Measurements from ENCODE around the gene CTSW.
A peak's percentile ranks its signal among the peaks of the same experiment; 100 is the strongest.
"Not testable (repeated sequence)": the region's sequence is repeated elsewhere in the genome, so short reads cannot be mapped to it uniquely, and the experiment has no call there.

CTSW gene, protein sequence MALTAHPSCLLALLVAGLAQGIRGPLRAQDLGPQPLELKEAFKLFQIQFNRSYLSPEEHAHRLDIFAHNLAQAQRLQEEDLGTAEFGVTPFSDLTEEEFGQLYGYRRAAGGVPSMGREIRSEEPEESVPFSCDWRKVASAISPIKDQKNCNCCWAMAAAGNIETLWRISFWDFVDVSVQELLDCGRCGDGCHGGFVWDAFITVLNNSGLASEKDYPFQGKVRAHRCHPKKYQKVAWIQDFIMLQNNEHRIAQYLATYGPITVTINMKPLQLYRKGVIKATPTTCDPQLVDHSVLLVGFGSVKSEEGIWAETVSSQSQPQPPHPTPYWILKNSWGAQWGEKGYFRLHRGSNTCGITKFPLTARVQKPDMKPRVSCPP

DNA sequence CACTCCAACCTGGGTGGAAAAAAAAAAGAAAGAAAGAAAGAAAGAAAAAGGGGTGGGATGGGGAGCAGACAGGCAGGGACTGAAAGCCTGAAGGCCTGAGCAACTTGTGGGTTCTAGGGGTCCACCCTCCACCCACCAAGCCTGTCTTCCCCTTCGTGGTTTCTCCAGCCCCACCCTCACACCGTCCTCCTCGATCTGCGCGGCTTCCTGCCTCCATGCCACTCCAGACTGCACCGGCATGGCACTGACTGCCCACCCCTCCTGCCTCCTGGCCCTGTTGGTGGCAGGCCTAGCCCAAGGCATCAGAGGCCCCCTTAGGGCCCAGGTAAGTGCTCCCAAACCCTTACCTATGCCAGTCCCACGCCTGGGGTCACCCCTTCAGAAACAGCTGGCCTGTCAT, at the start of gene CTSW:
Gene CTSW, plus strand, starts transcription at position 221 of the 400 bp plus-strand sequence. Its CDS starts 18 bp downstream, at position 239.
- DNase-seq: no peak

GRCh38 chr11:65832231-65832630, 47.4 kb upstream of the CTSW start:
- not testable (repeated sequence) for DNase-seq

DNA sequence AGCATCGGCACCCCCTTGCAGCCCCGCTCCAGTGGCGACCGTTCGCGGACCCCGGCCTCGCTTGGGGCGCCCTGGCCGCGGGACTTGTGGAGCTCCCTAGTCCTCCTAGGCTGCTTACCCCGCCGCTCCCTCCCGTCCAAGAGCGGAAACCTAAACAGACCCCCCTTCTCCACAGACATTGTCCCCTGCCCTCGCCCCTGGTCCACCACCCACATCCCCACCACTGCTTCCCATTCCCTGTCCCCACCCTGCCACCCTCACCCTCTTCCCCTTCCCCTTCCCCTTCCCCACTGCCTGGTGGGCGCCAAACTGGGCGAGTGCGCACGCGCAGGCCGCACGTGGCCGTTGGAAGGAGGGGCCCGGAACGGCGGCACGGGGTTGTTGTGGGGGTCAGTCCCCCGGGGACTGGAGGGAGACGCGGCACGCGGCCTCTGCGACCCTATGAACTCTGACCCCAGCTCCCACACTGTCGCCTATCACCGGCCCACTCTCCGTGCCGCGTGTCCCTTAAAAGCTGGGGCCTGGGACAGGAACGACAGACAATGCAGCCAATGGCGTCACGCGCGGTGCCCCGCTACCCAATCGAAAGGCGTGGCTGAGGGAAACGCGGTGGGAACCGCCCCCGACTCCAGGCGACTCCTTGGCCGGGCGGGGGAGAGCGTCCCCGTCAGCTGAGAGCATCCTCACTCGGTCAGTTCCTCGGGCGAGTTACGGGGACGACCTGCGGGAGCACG, 46.2 kb upstream of the CTSW start, which contains the start of gene SNX32:
Gene SNX32, plus strand, starts transcription at position 667 of the 734 bp plus-strand sequence. CDS start 103 bp downstream, outside the sequence.
- peak; percentile 79 for DNase-seq

GRCh38 chr11:65834202-65834601, 45.4 kb upstream of the CTSW start:
- no peak for DNase-seq

DNA sequence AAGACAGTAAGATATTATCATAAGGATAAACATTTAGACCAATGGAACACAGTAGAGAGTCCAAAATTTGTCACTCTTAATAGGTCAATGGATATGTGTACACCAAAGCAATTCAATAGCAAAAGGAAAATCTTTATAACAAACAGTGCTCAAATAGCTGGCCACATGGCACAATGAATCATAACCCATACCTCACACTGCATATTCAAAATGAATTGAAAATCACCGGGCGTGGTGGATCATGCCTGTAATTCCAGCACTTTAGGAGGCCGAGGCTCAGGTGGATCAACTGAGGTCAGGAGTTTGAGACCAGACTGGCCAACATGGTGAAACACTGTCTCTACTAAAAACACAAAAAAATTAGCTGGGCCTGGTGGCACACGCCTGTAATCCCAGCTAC, 37.5 kb upstream of the CTSW start:
- no peak for DNase-seq

- no peak for DNase-seq
Observed at GRCh38 chr11:65843811-65844210, 35.8 kb upstream of the CTSW start.

- DNase-seq: no peak
Observed at GRCh38 chr11:65844231-65844872, 35.3 kb upstream of the CTSW start.

- DNase-seq: no peak
Observed at GRCh38 chr11:65847746-65848145, 31.9 kb upstream of the CTSW start.

DNA sequence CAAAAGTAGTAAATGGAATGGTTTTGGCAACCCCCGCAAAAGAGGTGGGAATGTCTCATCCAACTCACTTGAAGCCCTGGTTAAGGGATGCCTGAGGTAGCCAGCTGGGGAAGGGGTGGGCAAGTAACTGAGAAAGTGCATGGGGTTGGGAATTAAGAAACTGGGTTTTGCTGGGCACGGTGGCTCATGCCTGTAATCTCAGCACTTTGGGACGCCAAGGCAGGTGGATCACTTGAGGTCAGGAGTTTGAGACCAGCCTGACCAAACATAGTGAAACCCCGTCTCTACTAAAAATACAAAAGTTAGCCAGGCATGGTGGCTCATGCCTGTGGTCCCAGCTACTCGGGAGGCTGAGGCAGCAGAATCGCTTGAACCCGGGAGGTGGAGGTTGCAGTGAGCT, 30.9 kb upstream of the CTSW start:
- DNase-seq: not testable (repeated sequence)

GRCh38 chr11:65849366-65849765, 30.3 kb upstream of the CTSW start:
- no peak for DNase-seq

DNA sequence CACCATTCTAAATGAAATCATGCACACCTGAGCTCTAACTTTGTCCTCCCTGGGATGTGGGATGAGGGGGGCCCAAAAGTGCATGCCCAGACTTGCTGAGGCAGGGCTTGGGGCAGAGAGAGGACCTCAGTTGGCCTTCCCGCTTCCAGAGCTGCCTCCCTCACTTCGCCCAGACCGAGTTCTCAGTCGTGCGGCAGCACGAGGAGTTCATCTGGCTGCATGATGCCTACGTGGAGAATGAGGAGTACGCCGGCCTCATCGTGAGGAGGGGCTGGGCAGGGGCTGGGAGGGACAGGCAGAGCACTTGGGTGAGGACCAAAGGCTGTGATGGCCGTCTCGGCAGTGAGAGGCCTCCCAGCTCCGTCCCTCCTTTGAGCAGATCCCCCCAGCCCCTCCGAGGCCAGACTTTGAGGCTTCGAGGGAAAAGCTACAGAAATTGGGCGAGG, 29.8 kb upstream of the CTSW start:
- DNase-seq: no peak

- DNase-seq: no peak
Observed at GRCh38 chr11:65850217-65851082, 29.2 kb upstream of the CTSW start.

DNA sequence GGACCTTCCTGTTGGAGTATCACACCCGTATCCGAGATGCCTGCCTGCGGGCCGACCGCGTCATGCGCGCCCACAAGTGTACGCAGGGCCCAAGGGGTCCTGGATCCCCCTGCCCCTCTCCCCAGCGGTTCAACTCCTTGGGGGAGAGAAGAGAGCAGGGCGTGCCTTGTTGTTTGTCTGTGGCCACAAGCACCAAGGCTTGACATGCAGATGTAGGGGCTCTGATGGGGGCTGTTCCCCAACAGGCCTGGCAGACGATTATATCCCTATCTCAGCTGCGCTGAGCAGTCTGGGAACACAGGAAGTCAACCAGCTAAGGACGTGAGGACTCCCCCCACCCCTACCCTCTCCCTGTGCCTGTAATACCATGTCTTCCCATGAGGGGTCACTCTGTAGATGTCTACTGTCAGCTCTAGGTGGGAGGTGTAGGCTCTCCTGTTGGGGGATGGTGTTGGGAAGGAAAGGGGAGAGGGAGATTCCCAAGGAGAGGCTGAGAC, 28.5 kb upstream of the CTSW start:
- DNase-seq: no peak

DNA sequence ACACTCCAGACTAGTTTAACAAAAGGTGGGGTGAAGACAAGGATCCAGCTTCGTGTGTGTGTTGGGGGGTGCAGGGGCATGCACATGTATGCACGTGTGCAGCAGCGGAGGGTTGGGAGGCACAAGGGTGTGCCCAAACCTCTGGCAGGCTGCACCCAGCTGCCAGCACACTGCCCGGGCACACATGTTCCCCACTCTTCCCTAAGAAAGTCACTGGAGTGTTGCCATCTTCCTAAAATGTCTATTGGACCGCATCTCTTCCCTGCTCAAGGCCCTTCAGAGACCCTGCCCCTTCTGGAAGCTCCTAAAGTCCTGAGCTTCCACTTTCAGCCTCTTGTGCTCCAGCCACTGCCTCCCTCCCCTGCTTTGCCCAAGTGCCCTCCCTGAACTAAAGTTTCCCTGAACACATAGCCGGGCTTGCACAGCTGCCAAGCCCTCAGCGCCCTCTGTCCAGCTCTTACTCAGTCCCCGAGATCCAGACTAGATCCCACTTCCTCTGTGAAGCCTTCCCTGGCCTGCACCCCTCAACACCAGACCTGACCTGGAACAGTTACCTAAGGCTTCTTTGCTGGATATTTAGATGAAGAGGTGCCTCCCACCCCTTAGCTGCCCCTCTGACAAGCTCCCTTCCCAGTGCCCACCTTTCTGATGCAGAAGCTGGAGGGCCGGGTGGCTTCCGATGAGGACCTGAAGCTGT, 27.7 kb upstream of the CTSW start:
- no peak for DNase-seq

- no peak for DNase-seq
Observed at GRCh38 chr11:65852508-65853245, 27.0 kb upstream of the CTSW start.

DNA sequence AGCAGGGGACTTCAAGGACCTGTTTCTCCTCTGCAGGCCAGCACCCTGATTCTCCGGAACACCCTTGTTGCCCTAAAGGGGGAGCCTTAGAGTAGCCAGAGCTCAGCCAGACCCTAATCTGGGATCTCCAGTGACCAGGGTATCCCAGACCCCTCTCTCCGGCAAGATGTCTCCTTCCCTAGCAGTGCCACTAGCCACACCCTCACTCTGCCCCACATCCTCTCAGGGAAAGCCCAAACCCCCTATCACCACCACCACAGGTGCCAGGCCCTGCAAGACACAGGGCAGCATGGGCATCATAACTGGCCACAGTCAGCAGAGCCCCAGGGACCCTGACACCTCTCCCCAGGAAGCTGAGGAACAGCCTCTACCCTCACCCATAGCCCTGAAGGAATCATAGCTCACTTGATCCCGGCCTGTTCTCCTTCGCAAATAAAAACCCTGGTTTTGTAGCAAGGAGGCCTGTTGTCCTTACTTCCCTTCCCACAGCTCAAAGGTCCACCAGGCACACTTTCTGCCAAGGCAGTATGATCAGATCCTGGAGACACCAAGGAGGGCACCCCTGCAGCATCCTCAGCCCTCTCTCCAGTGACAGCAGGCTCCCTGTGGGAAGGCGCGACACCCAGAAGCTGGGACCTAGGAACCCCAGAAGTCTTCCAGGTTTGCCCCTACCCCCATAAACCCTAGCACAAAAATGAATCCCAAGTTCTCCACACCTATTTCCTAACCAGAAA, 26.2 kb upstream of the CTSW start:
- no peak for DNase-seq

DNA sequence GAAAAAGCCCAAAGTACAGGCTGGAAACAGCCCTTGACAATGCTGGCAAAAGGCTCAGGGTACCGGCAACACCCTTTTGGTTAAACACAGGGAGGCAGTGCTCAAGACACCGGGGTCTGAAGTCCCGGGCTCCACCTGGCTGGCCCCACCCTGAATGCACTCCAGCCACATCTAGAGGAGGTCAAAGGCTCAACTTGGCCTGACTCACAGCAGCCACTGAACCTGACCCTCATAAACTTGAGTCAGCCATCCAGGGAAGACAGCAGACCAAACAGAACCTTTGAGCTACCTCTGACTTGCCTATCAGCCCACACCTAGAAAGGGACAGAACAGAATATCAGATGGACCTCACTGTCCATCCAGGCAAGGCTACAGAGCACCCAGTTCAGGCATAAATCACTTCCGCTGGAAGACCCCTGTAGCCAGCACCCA, 25.5 kb upstream of the CTSW start:
- no peak for DNase-seq

DNA sequence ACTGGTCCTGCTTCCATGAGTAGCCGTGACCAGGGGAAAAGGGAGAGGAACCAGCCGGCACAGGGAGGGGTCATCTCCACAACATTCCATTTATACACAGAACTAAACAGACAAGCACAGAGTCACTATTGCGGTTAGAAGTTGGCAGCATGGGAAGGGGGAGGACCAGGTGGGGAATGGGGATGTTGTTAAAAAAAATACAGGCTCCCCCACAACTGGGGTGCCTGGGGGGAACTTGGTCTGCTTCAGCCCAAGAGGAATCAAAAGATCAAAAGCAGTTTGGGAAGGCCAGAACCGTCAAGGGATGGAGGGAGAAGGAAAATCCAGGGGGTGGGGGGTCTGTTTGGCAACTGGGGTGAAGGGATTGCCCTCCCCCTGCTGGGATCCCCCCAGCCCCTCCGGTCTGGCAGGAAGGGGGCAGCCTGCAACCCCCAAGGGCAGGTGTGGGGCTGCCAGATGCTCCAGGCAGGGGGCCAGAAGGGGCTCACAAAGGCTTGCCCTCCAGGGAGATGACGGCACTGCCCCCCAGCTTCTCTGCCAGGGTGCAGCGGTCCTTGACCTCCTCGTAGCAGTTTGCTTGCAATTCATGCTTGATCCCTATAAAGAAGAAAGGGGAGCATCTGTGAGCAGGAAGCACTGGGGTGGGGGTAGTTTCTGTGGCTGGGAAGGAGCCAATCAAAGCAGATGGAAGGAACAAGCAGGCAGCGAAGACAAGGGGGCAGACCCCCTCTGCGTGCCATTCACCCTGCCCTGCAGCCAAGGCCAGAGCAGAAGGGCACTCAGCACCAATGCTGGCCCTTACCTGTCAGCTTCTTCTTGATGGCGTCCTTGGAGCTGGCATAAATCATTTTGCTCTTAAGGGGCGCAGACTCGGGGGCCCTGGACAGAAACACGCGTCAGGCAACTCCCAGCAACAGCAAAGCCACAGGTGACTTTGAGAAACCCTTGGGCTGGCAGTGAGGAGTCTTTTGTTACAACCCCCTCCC, 24.5 kb upstream of the CTSW start:
- no peak for DNase-seq

- no peak for DNase-seq
Observed at GRCh38 chr11:65855927-65856363, 23.7 kb upstream of the CTSW start.
